Measurements from ENCODE around the gene BRINP1.

DNA sequence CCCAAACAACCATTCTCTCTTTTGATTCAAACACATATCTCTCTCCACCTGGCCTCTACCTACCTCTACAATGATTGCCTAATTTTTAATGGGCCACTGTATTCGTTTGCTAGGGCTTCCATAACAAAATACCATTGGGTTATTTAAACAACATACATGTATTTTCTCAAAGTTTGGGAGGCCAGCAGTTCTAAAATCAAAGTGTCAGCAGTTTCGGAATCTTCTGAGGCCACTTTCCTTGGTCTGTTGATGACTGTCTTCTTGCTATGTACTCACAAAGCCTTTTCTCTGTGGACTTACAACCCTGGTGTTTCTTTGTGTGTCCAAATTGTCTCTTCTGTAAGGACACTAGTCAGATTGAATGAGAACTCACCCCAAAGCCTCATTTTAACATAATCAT lies 214.7 kb downstream of the BRINP1 start:
- TF ChIP-seq, protein P1, sequence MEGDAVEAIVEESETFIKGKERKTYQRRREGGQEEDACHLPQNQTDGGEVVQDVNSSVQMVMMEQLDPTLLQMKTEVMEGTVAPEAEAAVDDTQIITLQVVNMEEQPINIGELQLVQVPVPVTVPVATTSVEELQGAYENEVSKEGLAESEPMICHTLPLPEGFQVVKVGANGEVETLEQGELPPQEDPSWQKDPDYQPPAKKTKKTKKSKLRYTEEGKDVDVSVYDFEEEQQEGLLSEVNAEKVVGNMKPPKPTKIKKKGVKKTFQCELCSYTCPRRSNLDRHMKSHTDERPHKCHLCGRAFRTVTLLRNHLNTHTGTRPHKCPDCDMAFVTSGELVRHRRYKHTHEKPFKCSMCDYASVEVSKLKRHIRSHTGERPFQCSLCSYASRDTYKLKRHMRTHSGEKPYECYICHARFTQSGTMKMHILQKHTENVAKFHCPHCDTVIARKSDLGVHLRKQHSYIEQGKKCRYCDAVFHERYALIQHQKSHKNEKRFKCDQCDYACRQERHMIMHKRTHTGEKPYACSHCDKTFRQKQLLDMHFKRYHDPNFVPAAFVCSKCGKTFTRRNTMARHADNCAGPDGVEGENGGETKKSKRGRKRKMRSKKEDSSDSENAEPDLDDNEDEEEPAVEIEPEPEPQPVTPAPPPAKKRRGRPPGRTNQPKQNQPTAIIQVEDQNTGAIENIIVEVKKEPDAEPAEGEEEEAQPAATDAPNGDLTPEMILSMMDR (conservative IDR thresholded peaks at IDR 0.05; ENCODE audit: low read length): no peak
- TF ChIP-seq EZH2phosphoT487 (IDR thresholded peaks at IDR 0.05; ENCODE audit: borderline replicate concordance): no peak
